ENCODE results near the gene UTP25. TPM values are rescaled to one million over a fixed set of nuclear protein-coding genes. Genes with fewer than 3 reads are reported as not detected.

Gene UTP25
- total RNA-seq, 1 experiment from 2014 or later, result 7.8 TPM

DNA sequence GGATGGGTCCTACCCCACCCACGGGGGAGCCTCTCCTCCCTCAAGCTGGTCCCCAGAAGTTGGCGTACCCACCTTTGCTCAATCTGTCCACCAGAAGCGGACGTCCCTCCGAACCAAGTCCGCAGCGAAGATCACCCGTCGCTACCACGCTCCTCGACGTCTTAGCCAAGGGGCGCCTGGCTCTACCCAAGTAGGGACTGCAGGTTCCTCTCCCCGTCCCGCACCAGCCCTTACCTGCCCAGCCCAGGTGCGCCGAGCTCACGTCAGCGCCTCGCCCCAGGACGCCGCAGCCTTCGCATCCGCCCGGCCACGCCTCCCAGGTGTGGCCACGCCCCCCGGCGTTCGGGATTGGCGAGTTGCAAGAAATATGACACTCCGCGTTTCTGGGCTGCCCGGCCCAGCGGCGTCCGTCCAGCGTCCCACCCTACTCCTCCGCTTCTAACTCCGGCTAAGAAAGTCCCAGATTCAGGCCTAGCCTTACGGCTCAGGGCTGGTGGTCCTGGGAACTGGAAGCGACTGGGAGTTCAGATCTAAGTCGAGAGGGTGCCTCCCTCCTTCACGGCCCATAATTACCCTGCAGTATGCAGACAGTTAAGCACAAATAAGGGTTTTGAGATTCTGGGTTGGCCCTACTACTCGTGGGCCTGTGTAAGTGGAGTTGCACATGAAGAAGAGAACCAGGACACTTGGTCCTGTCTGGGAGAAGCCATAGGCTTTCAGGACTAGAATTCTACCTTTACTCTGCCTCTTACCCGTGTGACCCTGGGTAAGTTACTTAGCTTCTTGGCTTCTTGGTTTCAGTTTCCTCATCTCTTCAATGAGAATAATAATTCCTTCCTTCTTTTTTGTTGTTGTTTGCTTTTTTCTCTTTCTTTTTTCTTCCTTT is 21.7 kb upstream of the UTP25 start, which contains the start of gene IRF6:
IRF6 (minus strand) TSS at position 268 of the 886 bp plus-strand sequence. CDS start 4,729 bp downstream, outside the sequence.
- DNase-seq (ENCODE audit: low read depth), result no peak

DNA sequence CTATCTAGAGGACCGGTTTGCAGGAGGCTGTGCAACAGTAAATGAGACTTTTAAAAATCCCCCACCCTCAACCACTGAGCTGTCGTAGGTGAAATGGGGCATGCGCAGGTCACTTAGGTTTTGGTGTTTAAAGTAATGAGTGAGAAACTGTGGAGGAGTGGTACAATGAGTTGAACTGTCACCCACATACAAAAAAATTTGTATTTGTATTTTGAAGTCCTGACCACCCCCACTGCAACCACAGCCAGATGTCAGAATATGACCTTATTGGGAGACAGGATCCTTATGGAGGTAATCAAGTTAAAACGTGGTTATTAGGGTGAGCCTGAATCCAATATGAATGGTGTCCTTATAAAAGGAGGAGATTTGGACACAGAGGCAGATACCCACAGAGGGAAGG is 20.3 kb upstream of the UTP25 start:
- no peak for DNase-seq (ENCODE audit: low read depth)

DNA sequence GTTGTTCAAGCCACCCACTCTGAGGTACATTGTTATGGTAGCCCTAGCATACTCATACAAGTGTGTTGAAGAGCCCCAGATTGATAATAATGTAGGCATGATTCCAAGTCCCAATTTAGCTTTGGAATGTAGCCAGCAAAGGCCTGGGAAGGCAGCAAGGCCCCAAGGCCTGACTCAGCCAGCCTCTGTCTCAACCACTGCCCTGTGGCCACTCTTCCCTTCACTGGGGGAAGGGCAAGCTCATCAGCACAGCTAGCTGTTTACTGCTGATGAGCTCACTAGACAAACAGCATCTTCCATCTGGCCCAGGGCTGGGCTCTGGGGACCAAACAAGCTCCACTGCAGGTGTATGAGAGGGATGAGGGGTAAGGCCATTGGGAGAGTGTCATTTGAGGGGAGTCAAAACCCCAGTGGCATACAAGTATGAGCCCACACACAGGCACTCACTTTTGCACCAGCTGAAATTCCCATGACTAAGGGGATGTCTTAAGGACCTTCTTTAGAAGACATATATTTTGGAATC is 19.7 kb upstream of the UTP25 start:
- peak; percentile 98 for DNase-seq (ENCODE audit: low read depth)

DNA sequence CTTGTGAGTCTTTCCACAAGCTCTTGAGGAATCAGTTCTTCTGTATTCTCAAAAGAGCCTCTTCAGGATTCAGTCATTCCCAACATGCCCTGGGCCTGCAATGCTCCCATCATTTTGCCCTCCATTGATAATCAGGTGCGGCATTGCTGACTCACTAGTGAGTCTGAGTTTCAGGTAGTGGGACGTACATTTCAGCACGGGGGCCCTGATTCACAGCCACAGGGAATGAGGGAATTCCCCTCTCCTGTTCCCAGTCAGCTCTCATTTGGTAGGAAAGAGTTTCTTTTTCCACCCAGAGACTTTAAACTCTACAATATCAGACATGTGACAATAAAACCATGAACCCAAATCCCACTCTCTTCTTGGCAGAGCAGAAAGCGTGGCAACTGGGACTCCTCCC is 18.2 kb upstream of the UTP25 start:
- no peak for DNase-seq (ENCODE audit: low read depth)

DNA sequence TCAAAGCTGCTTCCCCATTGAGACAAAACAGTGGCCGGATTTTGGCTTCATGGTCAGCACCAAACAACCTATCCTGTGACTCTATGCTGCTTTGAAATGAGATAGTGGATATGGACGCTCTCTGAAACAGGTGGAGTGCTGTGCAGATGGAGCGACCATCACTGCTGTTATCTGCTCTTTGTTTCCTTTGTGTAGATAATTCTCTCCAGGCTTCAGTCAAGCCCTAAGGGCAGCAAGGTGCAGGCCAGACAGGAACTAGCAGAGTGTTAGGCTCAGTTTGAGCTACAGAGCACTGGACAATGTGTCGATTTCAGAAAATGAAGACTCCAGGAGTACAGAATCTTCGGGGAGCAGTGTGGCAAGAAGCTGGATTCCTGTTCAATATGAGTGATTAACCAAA is 17.0 kb upstream of the UTP25 start:
- DNase-seq (ENCODE audit: low read depth), result no peak

DNA sequence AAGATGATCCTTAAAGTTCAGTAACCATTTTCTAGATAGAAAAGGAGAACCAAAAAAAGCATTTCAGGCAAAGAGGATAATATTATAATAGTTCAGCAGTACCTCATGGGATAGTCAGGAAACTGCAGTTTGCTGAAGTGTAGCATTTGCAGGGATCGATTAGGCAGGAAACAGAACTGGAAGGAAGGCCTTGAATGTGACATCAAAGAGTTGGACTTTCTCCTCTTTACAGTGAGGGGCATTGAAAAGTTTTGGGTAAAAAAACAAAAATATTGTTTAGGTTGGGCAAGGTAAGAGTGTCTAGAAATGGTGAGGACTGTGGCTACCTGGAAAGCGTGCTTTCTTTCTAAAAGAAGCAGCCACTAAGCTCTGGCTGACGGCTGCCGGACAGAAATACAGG is 13.9 kb upstream of the UTP25 start:
- no peak for DNase-seq (ENCODE audit: low read depth)

DNA sequence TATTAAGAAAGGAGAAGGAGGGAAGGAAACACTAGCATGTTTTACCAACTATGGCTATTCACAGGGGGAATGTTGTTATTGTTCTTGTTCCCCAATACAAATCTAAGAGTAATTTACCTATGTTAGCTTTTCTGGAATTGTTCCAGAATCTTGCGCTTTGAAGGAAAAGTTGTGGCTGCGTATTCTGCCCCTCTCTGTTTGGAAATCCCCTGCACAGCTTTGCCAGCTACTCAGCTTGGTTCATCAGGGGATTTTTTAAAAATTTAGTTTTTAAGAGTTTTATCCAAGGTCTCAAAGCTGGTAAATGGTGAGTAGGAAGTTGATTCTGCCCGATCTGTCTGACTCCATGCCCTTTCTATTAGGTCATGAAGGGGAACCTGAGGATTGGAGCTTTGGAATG is 12.3 kb upstream of the UTP25 start:
- no peak for DNase-seq (ENCODE audit: low read depth)

DNA sequence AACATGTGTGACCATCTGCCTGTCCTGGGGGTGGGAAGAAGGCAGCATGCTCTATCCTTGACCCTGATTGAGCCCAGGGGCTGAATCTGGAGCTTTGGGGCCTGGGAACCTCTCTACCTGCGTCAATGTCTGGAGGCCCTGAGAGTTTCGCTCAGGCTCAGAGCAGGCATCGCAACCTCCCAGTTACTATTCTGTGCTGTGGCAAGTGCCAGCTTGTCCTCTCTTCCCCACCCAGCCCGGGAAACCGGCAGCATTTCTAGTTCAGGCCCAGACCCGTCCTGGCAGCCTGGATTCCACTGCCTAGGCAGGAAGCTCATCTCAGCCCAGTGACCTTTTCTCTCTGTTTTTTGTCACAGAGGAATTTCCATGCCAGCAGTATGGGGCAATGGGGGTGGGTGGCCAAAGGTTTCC is 11.8 kb upstream of the UTP25 start:
- DNase-seq (ENCODE audit: low read depth), result no peak

DNA sequence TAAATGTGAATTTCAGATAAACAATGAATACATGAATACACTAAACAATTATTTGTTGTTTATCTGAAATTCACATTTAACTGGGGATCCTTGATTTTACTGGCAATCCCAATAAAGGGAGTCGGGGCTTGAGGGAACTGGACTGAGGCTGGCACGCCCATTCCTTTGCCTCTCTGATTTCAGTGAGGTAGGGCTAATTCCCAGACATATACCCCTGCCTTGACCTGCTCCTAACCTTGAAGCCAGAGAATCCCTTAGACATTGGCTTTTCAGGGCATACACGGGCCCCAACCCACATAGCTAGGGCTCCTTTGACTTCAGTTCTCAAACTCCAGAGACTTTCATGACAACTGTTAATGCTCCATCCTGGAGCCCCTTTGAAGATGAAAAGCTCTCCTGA is 10.8 kb upstream of the UTP25 start:
- no peak for DNase-seq (ENCODE audit: low read depth)

DNA sequence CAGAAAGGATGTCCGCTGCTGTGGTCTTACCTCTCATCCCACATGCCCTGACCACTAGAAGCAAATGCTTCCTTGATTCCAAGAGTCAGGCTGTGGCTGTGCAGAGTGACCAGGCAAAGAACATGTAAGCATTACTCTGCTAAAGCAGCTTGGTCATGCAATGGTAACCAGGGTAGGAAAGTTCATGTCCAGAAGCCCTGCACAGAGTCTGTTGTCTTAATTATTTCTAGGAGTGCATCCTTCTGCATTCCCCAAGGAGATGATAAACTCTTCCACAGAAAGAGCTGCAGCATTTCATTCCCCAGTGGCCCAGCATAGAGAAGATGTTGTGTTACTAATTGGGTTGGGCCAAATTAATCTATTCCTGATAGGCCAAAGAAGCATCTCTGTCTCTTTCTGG is 10.1 kb upstream of the UTP25 start:
- no peak for DNase-seq (ENCODE audit: low read depth)

DNA sequence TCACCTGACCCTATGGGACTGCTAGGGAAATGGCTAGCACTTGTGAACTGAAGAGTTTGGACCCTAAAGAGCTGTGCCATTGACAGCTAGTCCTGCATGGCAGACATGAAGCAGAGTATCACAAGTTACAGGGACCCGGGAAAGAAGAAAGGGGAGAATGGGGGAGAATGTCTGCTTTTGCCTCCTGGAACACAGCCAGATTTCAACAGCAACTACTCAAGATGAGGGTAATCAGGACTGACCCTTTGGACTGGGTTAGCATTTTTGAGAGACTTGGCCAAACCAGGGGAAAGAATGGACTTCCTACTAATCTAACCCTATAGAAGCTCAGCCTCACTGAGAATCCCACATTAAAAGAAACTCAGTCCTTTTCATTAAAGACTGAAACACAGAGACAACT is 8.7 kb upstream of the UTP25 start:
- DNase-seq (ENCODE audit: low read depth), result no peak

DNA sequence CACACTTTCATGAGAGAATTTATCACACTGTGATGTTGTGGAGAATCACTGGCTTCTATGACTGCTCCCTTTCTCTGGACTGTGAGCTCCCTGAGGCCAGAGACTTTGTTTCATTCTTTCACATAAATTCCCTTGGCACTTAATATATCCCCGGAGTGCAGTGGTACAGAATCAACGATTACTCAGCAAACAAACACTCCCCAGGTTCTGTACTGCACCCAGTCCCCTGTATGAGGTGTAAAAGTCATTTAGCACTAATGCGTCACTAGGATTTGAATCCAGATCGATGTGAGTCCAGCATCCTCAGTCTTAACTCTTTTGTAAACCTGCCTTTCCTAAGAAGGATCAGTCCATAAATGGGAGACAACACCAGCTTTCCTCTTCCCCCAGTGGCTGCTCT is 6.8 kb upstream of the UTP25 start:
- no peak for DNase-seq (ENCODE audit: low read depth)

DNA sequence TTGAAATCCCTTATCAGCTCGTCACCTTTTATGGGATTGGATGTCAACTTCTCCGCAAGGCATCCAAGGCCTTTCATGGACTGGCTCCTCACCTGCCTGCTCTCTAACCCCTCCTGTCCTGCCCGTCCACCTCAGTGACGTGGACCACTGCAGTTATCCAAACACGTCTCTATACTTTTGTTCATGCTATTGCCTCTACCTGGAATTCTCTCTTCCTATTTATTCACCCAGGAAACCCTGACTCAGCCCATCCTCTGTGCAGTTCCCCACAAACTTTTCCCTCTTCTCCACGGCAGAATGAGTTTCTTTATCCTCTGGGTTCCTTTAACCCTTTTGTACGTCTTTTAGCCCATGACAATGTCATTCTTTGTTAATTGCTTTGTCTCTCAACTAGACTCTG is 5.1 kb upstream of the UTP25 start:
- DNase-seq (ENCODE audit: low read depth), result no peak

DNA sequence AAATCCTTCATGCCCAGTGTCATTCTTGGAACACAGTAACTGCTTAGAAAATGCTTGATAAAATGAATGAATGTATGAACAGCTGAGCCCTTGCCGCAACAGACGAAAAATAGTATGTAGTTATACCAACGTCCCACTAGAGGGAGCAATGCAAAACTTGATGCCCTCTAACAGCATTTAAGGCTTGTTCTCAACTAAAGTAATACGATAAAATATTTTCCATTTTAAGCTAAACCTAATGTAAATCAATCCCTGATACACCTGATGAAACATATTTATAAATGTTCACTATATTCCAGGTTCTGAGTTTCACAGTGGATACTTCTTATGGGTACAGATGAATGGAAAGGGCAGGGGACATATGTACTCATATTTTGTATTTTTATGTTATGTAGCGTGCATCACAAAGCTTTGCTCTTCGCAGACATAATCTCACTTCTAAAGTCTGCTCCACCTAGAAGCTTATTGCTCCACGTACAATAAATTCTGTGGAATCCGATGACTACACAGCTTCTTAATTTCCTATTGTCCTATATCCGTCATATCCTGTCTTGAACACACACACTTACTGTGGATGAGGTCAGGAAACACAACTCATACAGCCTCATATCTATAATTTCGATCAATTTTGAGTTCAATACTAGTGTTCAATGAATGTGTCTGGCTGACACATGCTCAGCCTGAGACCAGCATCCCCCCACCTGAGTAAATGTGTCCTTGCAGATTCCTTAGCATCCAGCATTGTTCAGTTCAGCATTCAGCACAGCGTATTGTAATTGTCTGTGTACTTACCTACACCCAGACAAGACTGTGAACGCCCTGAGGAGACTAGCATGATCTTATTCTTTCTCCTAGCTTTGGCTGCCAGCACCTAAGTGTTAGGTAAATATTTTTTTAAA is 4.4 kb upstream of the UTP25 start:
- peak; percentile 64 for DNase-seq (ENCODE audit: low read depth)

DNA sequence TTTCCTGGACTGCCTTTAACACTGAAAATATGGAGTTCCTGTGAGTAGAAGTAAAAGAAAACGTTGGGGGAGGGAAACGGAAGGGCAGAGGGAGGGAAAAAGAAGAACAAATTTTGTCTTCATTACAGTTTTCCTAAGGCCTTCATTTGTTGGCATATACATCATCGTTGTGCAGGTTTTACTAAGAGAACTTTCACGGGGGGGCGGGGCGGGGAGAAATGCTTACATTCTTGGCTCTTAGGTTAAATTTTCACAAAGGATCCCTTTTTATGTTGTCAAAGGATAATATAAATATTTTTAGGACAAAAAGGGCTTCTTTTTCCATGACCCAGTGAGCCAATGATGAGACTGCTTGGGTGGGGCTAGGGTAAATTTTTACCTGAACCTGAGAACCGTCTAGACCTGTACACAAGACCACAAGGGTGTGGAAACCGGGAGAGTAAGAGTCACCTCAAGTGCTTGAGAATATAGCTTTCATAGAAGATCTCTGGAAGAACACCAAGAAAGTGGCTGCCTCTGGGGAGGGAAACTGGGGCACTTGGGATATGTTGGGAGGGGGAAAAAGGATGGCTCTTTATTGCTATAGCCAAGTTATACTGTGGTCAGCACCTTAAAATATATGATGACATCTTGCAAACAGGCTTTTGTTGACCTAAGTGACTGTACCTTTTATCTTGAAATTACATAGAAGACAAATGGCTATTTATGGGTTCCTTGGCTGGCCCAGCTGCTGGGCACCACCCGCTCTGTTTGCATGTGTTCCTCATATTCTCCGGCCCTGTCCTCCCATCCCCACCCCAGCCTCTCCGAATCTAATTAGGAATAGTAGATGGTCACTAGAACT is 2.0 kb upstream of the UTP25 start:
- DNase-seq (ENCODE audit: low read depth), result no peak

DNA sequence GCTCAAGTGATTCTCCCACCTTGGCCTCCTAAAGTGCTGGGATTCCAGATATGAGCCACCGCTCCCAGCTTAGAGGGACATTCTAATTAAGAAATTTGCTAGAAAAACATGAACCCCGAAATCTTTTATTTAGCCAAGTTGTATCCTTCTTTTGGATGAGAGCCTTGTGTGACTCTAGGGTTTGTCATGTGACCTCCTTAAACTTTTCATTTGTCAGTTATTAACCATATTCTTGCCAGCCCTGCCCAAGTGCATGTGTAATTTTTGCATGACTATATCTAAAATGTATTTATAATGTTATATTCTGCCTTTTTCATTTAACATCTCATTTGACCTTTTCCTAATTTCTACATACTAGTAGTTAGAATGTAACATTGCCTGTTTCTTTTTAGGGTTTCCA is 1.9 kb downstream of the UTP25 start:
- no peak for DNase-seq (ENCODE audit: low read depth)

DNA sequence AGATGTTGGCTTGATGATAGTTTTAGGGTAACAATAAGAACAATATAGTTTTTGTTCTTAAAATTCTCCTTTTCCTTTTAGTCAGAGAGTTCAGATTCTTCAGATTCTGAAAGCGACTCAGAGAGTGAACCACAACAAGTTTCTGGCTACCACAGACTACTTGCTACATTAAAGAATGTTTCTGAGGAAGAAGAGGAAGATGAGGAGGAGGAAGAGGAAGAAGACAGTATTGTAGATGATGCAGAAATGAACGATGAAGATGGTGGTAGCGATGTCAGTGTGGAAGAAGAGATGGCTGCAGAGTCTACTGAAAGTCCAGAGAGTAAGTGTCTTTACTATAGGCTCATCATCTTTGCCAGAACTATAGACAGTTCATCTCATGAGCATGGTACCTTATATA is 3.0 kb downstream of the UTP25 start:
- DNase-seq (ENCODE audit: low read depth), result no peak

DNA sequence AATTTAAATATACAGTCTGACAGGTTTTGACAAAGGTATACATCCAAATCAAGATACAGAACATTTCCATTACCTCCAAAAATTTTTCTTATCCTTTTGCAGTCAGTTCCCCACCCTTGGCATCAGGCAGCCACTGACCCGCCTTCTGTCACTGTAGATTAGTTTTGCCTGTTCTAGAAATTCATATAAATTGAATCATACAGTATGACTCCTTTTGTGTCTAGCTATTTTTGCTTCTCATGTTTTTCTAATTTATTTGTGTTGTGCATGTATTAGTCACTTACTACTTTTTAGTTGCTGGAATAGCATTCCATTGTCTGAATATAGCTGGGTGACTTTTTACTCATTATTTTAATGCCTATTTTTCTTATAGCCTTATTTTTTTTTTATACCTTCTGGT is 3.8 kb downstream of the UTP25 start:
- DNase-seq (ENCODE audit: low read depth), result peak; percentile 59

DNA sequence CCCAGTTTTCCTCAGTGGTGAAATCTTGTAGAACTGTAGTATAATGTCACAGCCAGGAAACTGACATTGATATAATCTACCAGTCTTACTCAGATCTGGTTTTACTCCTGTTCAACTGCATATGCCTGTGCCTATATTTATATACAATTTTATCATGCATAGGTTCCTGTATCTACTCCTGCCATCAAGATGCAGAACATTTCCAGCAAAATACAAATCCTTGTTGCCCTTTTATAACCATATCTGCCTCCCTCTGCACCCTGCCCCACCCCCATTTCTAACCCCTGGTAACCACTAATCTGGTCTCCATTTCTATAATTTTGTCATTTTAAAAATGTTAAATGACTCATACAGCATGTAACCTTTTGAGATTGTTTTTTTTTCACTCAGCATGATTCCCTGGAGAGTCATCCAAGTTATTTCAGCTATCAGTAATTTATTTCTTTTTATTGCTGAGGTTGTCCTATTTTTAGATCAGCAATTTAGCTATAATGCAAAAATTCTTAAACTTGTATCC is 8.1 kb downstream of the UTP25 start:
- peak; percentile 47 for DNase-seq (ENCODE audit: low read depth)

DNA sequence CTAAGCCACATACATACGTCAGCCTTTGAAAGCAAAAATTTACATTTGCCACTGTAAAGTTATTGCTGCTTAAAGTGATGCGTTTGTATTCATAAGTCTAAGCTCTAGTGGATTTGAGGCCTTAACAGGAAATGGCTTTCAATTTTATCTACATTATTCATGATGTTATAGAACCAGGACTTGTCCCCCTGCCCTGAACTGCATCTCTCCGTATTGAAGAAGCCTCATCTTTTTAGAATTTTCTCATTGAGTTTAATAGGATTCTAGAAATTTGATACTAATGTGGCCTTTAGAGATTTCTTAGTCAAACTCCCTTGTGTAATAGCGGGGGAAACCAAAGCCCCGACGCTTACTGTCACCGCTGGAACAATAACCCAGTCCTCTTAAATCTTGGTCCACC is 9.9 kb downstream of the UTP25 start:
- no peak for DNase-seq (ENCODE audit: low read depth)

DNA sequence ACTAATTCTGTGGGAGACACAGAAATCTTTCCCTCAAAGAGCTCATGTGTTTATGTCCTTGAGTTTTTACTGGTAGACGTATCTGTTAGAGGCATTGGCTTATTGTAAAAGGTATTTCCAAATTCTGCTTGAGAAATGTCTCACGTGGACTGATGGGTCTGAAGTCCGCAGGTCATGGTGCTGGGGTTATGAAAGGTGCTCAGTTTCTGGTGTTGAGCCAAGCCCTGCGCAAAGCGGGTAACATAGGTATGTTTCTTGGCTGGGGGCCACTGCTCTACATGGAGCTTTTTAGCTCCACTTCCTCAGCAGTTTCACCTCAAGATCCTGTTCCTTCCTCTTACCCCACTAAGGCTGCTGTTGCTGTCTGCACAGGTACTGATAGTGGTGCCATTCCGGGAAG is 10.8 kb downstream of the UTP25 start:
- DNase-seq (ENCODE audit: low read depth), result no peak

Measured in M059J (cell line).